Measurements from ENCODE around the gene CSDE1. TPM values are rescaled to one million over a fixed set of nuclear protein-coding genes. Genes with fewer than 3 reads are reported as not detected.
"Not testable (repeated sequence)": the region's sequence is repeated elsewhere in the genome, so short reads cannot be mapped to it uniquely, and the experiment has no call there.

The CSDE1 gene
- polyA plus RNA-seq (2012; ENCODE audit: insufficient read depth, insufficient read length, low read depth), result 257 TPM

DNA sequence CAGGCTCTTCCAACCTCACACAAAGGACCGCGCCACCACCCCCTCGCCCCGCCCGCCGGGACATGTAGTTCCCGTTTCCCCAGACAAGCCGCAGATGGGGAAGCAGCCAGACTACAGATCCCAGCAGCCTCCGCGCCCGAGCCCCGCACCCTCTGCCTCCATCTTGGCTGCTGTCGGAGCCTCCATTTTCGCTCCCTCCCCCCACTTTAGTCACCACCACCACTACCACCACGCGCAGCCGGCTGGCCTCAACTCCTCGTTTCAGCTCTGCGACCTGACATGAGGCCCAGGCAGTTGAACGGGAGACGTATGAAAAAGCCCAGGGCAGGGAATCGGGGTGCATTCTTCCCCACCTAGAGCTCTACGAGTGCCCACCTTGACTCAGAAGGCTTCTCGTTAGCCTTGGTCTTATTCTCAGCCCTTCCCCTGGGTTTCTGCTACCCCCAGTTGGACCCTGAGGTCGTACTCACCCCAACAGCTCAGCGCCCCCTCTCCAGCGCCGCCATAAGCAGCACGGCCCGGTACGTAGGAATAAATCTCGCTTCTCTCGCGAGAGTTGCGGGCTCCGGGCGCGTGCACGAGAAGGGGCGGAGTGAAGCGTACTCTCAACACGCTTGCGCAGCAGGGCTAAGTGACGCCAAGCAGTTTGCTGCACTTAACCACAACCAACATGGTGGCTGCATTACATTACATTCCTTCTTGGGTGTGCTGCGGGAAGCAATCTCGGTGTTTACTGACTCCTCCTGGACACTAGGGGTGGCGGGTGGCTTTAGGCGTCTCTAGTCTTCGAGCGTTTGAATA is at the start of gene CSDE1:
Gene CSDE1, minus strand, starts transcription at position 530 of the 801 bp plus-strand sequence. CDS start 18,094 bp downstream, outside the sequence.
- Histone ChIP-seq H3K9me3 (no peaks in the 10 kb centered on the region), H3K4me3 (ENCODE audit: low read depth, low read length) (peak within 1 kb of the TSS; percentile 98), H3K27me3 (no peaks in the 10 kb centered on the region), H3K4me1 (peaks cover 4% of the 10 kb centered on the region; the same call in 1 of the 2 replicates), H3K36me3 (peaks cover 14% of the 10 kb centered on the region)
- DNase-seq, result peak; percentile 97
- TF ChIP-seq, protein P1, sequence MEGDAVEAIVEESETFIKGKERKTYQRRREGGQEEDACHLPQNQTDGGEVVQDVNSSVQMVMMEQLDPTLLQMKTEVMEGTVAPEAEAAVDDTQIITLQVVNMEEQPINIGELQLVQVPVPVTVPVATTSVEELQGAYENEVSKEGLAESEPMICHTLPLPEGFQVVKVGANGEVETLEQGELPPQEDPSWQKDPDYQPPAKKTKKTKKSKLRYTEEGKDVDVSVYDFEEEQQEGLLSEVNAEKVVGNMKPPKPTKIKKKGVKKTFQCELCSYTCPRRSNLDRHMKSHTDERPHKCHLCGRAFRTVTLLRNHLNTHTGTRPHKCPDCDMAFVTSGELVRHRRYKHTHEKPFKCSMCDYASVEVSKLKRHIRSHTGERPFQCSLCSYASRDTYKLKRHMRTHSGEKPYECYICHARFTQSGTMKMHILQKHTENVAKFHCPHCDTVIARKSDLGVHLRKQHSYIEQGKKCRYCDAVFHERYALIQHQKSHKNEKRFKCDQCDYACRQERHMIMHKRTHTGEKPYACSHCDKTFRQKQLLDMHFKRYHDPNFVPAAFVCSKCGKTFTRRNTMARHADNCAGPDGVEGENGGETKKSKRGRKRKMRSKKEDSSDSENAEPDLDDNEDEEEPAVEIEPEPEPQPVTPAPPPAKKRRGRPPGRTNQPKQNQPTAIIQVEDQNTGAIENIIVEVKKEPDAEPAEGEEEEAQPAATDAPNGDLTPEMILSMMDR (IDR thresholded peaks at IDR 0.05; ENCODE audit: low read depth, low read length), result peak; percentile 74

DNA sequence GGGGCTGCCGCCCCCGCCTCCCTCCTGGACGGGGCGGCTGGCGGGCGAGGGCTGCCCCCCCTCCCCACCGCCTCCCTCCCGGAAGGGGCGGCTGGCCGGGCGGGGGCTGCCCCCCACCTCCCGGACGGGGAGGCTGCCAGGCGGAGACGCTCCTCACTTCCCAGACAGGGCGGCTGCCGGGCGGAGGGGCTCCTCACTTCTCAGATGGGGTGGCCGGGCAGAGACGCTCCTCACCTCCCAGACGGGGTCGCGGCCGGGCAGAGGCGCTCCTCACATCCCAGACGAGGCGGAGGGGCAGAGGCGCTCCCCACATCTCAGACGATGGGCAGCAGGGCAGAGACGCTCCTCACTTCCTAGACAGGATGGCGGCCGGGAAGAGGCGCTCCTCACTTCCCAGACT is 46.7 kb upstream of the CSDE1 start:
- not testable (repeated sequence) for H3K4me1 ChIP-seq; H3K4me3 ChIP-seq (ENCODE audit: low read depth, low read length); H3K9me3 ChIP-seq; H3K27me3 ChIP-seq; DNase-seq; H3K36me3 ChIP-seq

DNA sequence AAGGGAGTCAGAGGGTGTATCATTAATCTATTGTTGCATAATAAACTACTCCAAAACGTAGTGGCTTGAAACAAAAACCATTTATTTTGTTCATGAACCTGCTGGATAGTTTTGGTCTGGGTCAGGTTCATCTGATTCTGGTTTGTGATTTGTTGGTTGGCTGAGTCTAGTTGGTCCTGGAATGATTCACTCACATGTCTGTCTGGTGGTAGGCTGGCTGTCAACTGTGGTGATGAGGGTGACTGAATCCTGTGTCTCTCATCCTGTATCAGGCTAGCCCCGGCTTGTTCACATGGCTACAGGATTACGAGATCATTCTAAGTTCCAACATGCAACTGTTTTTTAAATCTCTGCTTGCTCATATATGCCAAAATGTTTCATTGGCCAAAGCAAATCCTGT is 45.2 kb upstream of the CSDE1 start:
- no peak for DNase-seq
- TF ChIP-seq, protein P1 (IDR thresholded peaks at IDR 0.05; ENCODE audit: low read depth, low read length), result no peak
- no peak overlapping the region for H3K4me3 ChIP-seq (ENCODE audit: low read depth, low read length)
- no peaks in the 10 kb centered on the region for H3K36me3 ChIP-seq
- H3K27me3 ChIP-seq, result peaks cover 12% of the 10 kb centered on the region
- H3K4me1 ChIP-seq, result no peaks in the 10 kb centered on the region
- H3K9me3 ChIP-seq, result no peaks in the 10 kb centered on the region

DNA sequence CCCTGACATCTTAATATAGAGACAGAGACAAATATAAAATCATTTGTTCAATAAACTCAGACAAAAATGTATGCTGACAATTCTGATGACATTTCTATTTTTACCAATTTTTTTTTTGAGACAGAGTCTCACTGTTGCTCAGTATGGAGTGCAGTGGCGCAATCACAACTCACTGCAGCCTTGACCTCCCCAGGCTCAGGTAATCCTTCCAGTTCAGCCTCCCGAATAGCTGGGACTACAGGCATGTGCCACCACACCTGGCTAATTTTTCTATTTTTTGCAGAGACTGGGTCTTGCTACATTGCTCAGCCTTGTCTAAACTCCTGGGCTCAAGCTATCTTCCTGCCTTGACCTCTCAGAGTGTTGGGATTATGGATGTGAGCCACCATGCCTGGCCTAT is 36.3 kb upstream of the CSDE1 start:
- TF ChIP-seq, protein P1 (IDR thresholded peaks at IDR 0.05; ENCODE audit: low read depth, low read length), result no peak
- peaks cover 20% of the 10 kb centered on the region; the same call in 1 of the 2 replicates for H3K27me3 ChIP-seq
- H3K4me1 ChIP-seq, result no peaks in the 10 kb centered on the region
- DNase-seq, result no peak
- H3K36me3 ChIP-seq, result no peaks in the 10 kb centered on the region
- no peak overlapping the region for H3K4me3 ChIP-seq (ENCODE audit: low read depth, low read length)
- no peaks in the 10 kb centered on the region for H3K9me3 ChIP-seq

DNA sequence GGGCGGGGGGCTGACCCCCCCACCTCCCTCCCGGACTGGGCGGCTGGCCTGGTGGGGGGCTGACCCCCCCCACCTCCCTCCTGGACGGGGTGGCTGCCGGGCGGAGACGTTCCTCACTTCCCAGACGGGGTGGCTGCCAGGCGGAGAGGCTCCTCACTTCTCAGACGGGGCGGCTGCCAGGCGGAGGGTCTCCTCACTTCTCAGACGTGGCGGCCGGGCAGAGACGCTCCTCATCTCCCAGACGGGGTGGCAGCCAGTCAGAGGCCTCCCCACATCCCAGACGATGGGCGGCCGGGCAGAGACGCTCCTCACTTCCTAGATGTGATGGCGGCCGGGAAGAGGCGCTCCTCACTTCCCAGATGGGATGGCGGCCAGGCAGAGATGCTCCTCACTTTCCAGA is 32.8 kb upstream of the CSDE1 start:
- H3K4me1 ChIP-seq; H3K9me3 ChIP-seq; H3K36me3 ChIP-seq; DNase-seq; H3K4me3 ChIP-seq (ENCODE audit: low read depth, low read length): not testable (repeated sequence)
- H3K27me3 ChIP-seq, result peaks cover 15% of the 10 kb centered on the region; the same call in 1 of the 2 replicates

DNA sequence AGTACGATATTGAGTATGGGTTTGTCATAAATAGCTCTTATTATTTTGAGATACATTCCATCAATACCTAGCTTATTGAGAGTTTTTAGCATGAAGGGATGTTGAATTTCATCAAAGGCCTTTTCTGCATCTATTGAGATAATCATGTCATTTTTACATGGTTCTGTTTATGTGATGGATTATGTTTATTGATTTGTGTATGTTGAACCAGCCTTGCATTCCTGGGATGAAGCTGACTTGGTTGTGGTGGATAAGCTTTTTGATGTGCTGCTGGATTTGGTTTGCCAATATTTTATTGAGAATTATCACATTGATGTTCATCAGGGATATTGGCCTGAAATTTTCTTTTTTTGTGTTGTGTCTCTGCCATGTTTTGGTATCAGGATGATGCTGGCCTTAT is 28.7 kb upstream of the CSDE1 start:
- H3K4me1 ChIP-seq; H3K4me3 ChIP-seq (ENCODE audit: low read depth, low read length); H3K36me3 ChIP-seq; DNase-seq; H3K27me3 ChIP-seq; H3K9me3 ChIP-seq: not testable (repeated sequence)

DNA sequence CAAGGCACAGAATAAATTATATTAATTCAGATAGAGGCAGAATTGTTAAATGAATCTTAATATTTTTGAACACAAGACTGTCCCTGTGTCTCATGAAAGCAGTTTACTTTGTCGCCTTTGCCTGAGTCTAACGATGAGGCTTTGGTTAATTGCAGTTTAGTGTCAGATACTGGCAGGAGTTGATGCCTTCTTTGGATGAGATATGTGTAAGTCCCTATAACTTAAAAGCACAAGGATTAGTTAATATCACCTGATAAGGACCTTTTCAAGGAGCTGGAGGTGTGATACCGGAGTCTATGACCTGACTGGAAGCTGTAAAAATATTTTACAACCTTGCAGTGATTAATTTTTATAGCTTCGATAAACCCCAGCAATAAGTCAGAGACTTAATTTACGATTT is 24.7 kb upstream of the CSDE1 start:
- Histone ChIP-seq H3K27me3 (peaks cover 7% of the 10 kb centered on the region; the same call in 1 of the 2 replicates), H3K36me3 (peaks cover 13% of the 10 kb centered on the region), H3K4me3 (ENCODE audit: low read depth, low read length) (no peak overlapping the region), H3K9me3 (no peaks in the 10 kb centered on the region; the same call in 1 of the 2 replicates), H3K4me1 (no peaks in the 10 kb centered on the region)
- DNase-seq, result no peak
- TF ChIP-seq, protein P1 (IDR thresholded peaks at IDR 0.05; ENCODE audit: low read depth, low read length), result no peak

Measured in BE2C (cell line).